Mucosa of gallbladder (tissue), 1 donor: ENCODE results near the gene RFX6. TPM values are rescaled to one million over a fixed set of nuclear protein-coding genes. Genes with fewer than 3 reads are reported as not detected.

ENCODE experiments used
- DNase-seq: peaks from one replicate; pipeline ENCODE4 v3.0.0-alpha.2; 2020; ENCODE audit warnings: low spot score
- total RNA-seq: library from RNA; stranded (reverse); gene quantifications from one replicate; pipeline ENCODE4 v1.2.1, GENCODE V29; 2021
- donor health status: DM: no; HTN: no; CAD: no.

Gene RFX6
- total RNA-seq, 1 donor from 2014 or later = not detected

DNA sequence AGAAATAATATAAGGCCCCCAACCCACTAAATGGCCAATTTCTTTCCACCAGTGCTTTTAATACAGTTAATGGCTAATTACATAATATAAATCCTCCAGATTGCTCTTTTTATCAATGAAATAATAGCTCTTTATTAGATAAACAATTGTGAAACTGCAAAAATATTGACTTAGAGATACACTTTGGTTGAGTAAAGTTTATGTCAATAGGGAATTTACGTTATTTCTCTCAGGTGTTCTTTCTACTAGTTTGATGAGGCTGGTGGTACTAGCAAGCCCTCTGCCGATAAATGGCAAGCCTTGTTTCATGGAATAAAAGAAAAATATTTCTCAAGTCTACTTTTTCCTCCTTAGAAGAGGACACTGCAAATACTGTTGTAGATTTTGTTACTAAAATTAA lies 18.9 kb downstream of the RFX6 start:
- DNase-seq = no peak

DNA sequence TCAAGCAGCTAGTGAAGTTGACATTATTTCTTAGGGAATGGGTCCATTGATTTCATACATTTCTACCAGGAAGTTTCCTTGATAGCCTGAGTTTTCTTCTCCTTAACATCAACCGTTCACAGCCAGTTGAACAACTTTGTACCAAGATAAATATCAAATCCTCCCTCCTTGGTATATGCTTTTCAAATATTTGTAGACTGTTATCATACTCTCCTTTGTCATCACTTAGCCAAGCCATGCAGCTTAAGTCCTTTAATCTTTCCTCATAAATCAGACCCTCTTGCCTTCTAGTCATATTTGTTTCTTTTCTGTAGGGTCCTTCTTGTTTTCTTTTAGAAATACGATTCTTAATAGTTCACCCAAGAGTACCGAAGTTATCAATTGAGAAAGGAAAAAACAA lies 25.6 kb downstream of the RFX6 start:
- no peak for DNase-seq

DNA sequence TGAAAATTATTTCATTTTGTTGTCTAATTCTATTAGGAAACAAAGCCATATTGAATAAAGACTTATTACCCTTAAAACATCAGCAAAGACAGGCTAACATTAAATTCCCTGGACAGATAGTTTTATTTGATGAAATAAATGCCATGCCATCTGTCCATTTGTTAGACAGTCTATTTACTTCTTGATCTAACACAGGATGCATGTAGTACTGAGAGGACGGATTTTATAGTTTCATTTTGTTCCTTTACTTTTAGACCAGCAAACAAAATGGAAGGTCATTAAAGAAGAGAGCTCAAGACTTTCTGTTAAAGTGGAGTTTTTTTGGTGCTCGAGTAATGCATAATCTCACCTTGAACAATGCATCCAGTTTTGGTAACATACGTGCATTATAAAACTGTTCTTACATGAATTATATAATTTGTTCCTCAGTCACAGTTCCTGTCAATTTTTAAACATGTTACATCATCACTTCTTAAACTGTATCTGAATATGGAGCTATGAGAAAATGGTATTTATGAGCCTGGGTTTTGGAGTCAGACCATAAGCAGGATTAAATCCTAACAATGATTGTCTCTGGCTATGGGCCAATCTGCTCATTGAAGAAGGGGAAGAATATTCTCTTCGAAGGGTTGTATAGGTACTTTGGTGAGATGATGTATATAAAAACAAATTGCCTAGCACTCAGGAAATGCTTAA lies 46.0 kb downstream of the RFX6 start:
- no peak for DNase-seq

DNA sequence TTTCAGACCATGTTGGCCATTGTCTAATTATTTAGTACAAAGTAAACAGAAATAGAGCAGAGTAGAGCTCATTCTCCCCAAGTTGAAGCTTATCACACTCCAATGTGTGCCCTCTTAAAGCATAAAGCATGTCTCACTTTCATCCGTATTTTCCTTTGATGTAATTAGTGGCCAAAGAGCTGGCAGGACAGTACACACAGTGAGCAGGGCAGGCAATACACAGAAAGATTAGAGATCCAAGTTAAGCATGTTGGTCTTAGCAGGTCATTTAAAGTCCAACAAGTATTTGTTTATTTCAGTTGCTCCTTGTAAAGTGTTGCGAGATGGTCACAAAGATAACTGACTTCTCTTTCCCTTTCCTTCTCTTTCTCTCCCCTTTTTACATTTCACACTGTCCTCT lies 47.2 kb downstream of the RFX6 start:
- DNase-seq = no peak

DNA sequence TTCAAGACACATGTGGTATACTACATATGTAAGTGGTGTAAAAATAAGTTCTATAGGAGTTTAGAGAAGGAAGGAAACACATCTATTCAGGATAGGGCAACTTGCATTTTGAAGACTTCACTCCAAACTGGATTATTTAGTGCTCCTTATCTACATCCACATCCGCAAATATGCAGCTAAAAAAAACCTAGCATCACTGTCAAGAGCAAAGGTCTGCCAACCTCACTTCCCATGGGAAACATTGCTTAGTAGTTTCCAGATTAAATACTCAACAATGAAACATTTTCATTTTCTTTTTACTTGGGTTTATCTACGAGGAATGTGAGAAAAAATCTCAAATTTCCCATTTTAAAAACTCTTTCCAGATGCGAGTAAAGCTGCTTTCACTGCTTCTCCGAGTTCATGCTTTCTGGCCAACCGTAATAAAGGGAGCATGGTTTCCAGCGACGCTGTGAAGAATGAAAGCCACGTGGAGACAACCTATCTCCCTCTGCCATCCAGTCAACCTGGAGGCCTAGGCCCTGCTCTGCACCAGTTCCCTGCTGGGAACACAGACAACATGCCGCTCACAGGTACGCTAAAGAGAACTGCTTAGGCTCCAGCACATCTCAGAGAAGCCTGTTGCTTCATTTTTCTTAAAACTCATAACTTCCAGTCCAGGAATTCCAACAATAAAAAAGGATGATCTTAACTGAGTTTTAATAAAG lies 48.2 kb downstream of the RFX6 start:
- DNase-seq = no peak

DNA sequence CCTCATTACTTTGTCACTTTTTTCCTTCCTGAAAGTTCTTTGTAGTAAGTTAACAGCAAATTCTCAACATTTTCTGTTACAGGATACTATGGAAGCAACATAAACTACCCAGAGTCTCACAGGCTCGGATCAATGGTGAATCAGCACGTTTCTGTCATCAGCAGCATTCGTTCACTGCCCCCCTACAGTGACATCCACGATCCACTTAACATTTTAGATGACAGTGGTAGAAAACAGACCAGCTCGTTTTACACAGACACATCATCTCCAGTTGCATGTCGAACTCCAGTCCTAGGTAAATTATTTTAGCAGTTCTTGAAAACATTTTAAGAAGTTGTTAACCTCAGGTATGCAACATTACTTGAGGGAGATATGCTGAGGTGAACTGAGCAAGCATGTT lies 51.6 kb downstream of the RFX6 start:
- DNase-seq = no peak

DNA sequence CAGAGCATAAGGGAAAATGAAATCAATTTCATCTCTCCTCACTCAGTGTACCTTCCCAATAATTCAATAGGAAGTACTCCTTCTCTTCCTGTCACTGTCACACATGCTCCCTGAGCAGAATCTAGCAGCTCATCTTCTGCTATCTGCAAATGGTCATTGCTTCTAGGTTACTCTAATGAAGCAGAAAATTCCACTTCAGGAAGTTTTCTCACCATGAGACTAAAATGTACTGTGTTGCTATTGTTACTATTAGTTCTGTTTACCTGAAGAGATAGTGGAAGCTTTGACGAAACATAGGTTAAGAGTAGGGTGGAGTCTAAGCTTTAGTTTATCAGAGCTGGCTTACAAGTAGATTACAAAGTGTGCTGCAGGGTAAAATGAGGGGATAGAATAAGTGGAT lies 52.8 kb downstream of the RFX6 start:
- DNase-seq = no peak

DNA sequence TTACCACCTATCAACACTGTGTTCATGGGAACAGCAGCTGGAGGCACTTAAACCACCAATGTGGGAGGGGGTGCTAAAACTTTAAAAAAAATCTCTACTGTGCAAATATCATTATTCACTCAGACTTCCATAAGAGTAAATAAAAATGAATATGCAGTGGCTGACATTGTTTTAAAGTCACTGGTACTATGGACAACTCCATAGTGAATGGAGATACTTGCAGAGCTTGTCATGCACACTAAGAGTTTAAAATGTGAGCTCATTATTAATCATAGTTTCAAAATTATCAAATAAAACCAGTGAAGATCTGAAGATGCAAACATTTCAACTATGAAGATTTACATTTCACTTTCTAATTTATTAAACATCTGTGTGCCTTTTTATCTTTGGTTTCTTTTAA lies 54.4 kb downstream of the RFX6 start:
- no peak for DNase-seq

DNA sequence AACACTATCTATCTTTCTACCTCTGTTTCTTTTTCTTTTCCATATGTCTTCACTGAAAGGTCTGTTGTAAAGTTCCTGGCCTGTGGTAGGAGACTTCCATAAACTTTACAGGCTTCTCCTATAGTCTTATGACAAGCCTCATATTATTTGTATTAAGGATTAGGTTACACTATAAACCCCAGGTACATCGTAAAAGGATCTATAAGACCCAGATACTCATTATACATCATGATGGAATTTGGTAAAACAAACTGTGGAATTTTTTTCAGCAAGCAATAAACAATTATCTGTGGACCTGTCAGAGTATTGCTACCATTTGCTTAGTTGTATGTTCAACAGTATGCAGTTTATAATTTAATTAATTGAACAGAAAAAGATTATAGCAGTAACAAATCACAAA lies 55.5 kb downstream of the RFX6 start:
- no peak for DNase-seq

DNA sequence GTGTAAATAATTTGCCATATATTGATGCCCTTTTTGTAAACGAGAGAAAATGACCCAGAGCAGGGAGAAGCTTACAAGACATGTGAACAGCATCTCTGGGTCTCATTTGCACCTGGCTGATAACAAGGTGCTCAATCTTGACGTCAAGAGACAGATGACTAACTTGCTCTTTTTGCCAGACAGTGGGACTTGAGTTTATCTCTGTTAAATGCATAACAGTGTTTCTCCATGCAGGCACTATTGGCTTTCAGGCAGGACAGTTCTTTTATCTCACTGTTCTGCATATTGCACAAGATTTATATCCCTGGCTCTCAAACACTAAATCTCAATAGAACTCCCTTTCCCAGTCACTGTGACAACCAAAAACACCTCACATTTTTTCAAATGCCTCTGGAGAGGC lies 56.4 kb downstream of the RFX6 start:
- DNase-seq = no peak

DNA sequence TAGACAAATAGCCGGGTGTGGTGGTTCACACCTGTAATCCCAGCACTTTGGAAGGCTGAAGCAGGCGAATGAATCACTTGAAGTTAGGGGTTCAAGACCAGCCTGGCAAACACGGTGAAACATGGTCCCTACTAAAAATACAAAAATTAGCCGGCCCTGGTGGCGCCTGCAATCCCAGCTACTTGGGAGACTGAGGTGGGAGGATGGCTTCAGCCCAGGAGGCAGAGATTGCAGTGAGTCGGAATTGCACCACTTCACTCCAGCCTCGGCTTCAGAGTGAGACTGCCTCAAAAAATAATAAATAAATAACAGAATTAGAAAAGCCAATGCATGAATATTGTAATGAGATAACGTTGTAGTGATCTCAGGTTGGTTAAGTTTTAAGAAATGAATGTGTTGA lies 61.3 kb downstream of the RFX6 start:
- DNase-seq = no peak

DNA sequence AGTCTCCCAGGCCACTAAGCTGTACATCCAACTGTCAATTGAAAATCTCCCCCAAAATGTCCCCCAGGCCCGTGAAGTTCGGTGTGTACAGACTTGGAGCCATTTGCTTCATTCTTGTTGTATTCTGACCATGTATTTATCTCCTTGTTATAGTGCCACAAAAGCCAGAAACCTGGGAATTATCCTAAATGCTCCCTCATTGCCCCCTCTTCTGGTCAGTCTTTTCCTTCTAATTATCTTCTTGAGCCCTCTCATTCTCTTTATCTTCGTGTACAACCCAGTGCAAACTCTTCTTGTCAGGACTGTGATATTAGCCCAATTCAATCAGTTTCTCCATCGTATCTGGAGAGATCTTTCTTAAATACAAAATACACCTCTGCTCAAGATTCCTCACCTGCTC lies 64.7 kb downstream of the RFX6 start:
- DNase-seq = no peak

DNA sequence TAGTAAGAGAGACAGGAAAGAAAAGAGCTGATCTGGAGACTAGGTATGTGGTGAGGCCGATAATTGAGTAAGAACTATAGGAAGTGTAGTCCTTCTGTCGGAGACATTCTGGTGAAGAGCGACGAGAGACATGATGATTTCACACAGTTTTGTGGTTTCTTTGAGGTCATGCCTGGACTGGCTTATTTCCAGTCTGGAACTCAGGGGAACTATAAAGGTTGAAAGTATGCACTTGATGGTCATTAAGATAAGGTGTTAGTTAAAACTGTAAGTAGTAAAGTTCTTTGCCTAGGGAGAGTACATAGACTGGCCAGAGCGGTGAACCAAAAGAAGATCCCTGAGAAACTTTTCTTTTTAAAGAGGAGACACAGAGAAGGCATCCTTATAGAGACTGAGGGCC lies 68.8 kb downstream of the RFX6 start:
- DNase-seq = no peak

DNA sequence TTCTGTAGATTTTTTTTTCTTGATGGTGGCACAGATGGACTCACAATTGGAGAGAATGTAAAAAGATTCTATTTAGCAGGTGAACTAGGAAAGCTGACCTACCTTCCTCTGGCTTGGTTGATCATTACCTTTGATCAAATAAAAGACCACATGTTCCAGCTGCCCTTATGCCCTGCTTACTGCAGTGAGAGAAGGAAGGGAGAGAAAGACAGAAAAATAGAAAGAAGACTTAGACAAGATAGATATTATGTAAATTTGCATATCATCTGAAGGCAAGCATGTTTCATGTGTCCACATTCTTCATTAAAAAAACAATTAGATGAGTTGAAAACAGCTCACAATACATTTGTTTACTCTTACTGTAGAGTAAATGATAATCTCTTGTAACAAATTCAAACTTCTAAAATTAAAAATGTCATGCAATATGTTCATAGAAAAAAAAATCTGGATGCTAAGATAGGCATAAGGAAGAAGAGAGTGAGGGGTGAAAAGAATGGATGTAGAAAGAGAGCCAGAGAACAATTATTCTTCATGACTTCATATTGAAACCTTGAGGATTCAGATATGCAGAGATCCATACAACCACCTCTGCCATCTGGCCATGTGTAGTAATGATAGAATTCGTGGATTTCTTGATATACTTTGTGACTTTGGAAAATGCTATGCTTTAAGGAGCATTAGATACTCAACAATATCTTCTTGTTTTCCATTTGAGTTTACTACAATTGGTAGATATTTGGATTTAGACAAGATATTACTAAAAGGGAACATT lies 71.7 kb downstream of the RFX6 start:
- DNase-seq = peak; percentile 22

DNA sequence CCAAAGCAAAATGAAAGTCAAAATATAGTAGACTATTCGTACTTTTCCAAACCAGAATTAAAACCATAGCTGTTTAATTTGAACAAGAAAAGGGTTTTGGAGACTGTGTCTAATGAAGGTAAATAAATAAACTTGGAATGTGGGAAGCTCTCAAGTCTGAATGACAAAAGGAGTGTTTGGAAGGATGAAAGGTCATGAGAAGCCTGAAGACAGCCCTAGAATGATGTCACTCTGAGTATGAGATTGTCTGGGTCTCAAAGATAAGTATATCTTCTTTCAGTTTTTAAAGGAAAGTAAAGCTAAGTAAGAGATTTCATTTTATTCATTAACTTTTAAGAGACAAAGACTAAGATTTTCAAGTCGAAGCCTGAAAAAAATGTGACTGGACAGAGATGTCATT lies 72.9 kb downstream of the RFX6 start:
- DNase-seq = no peak

DNA sequence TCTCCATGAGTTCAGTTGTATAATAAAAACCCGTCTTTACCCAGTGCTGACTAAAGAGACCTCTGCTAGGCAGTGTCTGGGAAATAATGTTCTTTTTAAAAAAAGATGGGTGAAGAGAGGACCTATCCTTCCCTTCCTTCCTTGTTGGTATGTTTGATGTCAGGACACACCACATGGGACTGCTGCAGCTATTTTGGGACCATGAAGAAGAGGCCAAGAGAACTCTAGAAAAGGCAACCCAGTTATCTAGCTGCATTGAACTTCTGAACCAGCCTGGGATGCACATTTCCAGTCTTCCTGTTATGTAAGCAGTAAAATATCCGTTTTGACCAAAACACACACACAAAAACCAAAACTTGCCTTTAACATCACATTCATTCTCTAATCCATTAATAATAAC lies 77.3 kb downstream of the RFX6 start:
- DNase-seq = no peak

DNA sequence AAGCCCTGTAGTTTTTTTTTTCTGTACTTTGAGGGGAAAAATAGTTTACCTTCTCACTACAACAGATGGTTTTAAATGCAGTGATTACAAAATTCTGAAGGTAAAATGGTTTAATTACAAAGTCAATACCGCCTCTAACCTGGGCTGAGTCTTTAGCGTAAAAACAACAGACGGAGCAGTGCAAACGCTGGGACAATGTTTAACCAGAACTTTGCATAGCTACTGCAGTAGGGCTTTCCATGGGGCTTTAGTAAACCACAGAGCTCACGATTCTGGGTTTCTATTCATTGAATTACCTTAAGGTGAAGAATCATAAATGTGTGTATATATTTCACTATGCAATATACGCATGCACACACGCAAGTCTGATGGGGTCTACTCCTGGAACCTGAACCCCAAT lies 77.9 kb downstream of the RFX6 start:
- DNase-seq = peak; percentile 33

DNA sequence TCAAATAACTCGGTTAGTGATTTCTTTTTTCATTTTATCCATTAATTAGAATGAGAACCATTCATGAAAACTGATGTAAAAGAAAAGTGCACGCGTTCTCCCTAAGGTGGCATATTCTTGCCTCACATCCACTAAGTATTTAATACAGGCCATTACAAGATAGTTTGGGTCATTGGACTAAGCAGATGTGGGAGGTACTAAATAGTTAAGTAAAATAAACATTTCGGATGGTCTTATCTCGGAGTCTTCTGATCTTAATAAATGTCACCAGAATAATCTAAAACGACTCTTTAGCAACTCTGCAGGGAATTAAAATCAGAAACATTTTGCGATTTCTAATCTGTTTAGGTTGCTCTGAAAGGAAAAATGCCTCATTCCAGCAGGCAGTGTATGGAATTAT lies 78.7 kb downstream of the RFX6 start:
- DNase-seq = no peak

DNA sequence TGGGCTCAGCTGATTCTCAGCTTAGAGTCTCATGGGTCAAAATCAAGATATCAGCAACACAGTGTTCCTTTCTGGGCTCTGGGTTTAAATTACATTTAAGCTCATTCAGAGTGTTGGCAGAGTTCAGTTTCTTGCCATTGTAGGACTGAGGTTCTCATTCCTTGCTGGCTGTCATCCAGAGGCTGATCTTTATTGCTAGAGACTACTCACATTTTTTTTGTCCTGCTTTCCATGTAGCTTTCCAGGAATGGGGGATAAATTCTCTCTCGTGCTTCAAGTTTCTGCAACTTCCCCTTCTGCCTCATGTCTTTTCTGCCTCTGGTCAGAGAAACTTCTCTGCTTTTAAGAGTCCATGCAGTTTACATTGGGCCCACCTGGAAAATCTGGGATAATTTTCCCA lies 86.9 kb downstream of the RFX6 start:
- DNase-seq = no peak

DNA sequence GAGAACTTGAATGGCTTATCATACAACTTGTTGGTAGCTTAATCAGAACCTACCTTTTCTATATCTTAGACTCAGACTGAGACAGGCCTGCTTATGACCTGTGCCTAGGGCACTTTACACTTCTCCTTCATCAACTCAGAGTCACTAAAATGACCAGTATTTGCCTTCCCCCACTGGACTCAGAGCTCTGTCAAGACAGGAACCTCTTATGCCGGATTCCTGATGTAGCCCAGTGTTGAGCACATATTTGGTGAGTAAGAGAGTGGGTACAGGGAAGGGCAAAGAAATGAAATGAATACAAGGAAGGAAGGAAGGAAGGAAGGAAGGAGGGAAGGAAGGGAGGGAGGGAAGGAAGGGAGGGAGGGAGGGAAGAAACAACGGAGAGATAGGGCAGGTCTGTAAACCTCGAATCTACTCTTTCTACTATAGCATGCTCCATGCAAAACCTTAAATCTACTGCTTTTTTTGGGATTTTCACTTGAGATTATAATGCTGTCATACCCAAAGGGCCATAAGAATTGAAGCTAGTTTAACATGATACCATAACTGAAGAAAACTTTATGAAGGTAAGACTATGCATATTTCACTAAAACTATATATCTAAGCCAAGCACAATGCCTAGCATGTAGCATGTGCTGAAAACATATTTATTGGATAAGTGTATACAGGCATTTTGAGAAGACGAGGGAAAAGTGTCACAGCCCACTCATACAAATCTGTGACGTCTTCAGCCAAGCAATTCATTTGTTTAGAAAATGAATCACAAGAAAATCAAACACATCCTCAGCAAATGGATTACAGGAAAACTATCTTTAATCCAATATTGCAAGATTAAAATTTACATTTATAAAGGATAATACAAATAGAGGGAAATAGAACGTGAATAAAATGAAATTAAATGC lies 89.9 kb downstream of the RFX6 start:
- DNase-seq = no peak

DNA sequence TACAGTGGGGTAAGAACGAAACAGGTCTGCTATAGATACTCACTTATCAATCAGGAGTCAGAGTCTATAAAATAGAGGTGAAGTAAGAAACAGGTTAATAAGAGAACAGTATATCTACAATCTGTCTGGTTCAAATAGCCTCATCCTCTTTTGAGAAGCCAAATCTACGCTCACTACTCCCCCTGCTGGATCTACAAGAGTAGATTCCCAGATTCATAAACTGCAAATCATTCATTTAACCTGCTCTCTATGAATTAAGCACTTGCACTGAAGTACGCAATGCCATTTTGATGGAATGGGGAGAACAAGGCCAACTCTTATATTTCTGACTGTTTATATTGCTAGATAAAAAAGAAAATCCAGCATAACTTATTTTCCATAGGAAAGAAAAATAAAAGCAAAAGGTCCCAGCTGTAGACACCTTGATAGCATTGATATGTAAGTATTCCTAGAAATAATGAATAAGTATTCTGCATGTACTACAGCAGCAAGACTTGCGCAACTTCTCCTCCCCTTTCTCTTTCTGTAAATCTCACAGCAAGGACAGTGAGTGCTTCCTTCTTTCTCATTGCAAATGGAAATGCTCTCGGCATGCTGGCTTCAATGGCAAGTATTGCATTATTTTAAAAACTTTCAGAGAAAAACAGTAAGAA lies 92.3 kb downstream of the RFX6 start:
- DNase-seq = peak; percentile 19
